H1 (cell line): ENCODE measurements around the gene MEX3B. TPM values are rescaled to one million over a fixed set of nuclear protein-coding genes. Genes with fewer than 3 reads are reported as not detected.

ENCODE experiments used
- CTCF ChIA-PET: fragments of 300-600 bp; sonication (Branson Sonifier 250); formaldehyde crosslinking; loops from one replicate; lab custom pipeline; 2021; ENCODE audit not compliant: partially characterized antibody; lab: Charles Lee
- POLR2A ChIA-PET: fragments of 300-600 bp; sonication (Branson Sonifier 250); formaldehyde crosslinking; loops from one replicate; lab custom pipeline; 2021; ENCODE audit warnings: inconsistent platforms; ENCODE audit not compliant: partially characterized antibody; lab: Charles Lee
- DNase-seq, 2 experiments: peaks; one replicate each; pipeline versions ENCODE4 v3.0.0 to v3.0.0-alpha.2; 2010 to 2022; ENCODE audit warnings: low spot score in 2 of 2, low read depth in 1 of 2, mixed read lengths in 1 of 2
- FAIRE-seq: peaks from 2 replicates; lab custom pipeline; 2011; peaks lifted over from hg19 to GRCh38; lab: Jason Lieb, UNC
- H2AFZ ChIP-seq: 2 replicates; pipeline ENCODE4 v1.8.1; 2012; ENCODE audit warnings: low read length, inconsistent platforms
- H2AK5ac ChIP-seq: 2 replicates; pipeline ENCODE4 v1.6.1; 2013; ENCODE audit warnings: low read depth, low read length
- H2BK120ac ChIP-seq: replicated peaks from 2 replicates; pipeline ENCODE3; 2013; ENCODE audit warnings: low read depth, low read length, inconsistent platforms
- H2BK12ac ChIP-seq: 2 replicates; pipeline ENCODE4 v1.6.1; 2013; ENCODE audit warnings: low read depth, low read length
- H2BK15ac ChIP-seq: 2 replicates; pipeline ENCODE4 v1.6.1; 2013; ENCODE audit warnings: low read length
- H2BK20ac ChIP-seq: 2 replicates; pipeline ENCODE4 v1.6.1; 2013; ENCODE audit warnings: low read length
- H2BK5ac ChIP-seq: 2 replicates; pipeline ENCODE4 v1.6.1; 2013; ENCODE audit warnings: low read depth, low read length
- H3K14ac ChIP-seq: 2 replicates; pipeline ENCODE4 v1.6.1; 2013; ENCODE audit warnings: inconsistent platforms; ENCODE audit not compliant: insufficient read length
- H3K18ac ChIP-seq: 2 replicates; pipeline ENCODE4 v1.6.1; 2013; ENCODE audit warnings: low read length; ENCODE audit errors: extremely low read depth
- H3K23ac ChIP-seq: 2 replicates; pipeline ENCODE4 v1.6.1; 2013; ENCODE audit warnings: inconsistent platforms; ENCODE audit not compliant: insufficient read length
- H3K23me2 ChIP-seq: 2 replicates; pipeline ENCODE4 v1.6.1; 2013; ENCODE audit warnings: low read depth, low read length
- H3K27ac ChIP-seq: 2 replicates; pipeline ENCODE4 v1.6.1; 2011; ENCODE audit warnings: low read depth, low read length, inconsistent platforms
- H3K27me3 ChIP-seq, 4 experiments: replicated peaks in 1 of 4; 1 replicate in 1 of 4; 2 replicates in 3 of 4; pipeline versions ENCODE4 v1.6.1 to v1.8.1; 2011 to 2013; ENCODE audit warnings: low read length in 3 of 4, mild to moderate bottlenecking in 3 of 4, inconsistent platforms in 2 of 4, mixed read lengths in 2 of 4, moderate library complexity in 1 of 4; ENCODE audit not compliant: control insufficient read depth in 3 of 4, insufficient read depth in 3 of 4; ENCODE audit errors: extremely low read depth in 1 of 4
- H3K36me3 ChIP-seq, 4 experiments: 2 replicates each; pipeline versions ENCODE4 v1.6.1 to v1.8.1; 2011 to 2013; ENCODE audit warnings: mild to moderate bottlenecking in 4 of 4, low read length in 3 of 4, moderate library complexity in 2 of 4, control low read depth in 1 of 4, inconsistent platforms in 1 of 4; ENCODE audit not compliant: insufficient read depth in 4 of 4, control insufficient read depth in 2 of 4
- H3K4ac ChIP-seq: replicated peaks from 2 replicates; pipeline ENCODE3; 2013; ENCODE audit warnings: low read length, low read depth, mixed read lengths, inconsistent platforms; ENCODE audit not compliant: insufficient read length
- H3K4me1 ChIP-seq, 4 experiments: replicated peaks in 1 of 4; 1 replicate in 1 of 4; 2 replicates in 3 of 4; pipeline versions ENCODE4 v1.6.1 to v1.8.1; 2011 to 2013; ENCODE audit warnings: low read length in 3 of 4, inconsistent platforms in 2 of 4, mixed read lengths in 1 of 4; ENCODE audit not compliant: insufficient read depth in 4 of 4, control insufficient read depth in 3 of 4
- H3K4me2 ChIP-seq, 2 experiments: 2 replicates each; pipeline versions ENCODE4 v1.6.1 to v1.8.1; 2011 to 2013; ENCODE audit warnings: low read depth in 2 of 2, low read length in 2 of 2, control low read depth in 1 of 2, inconsistent platforms in 1 of 2, mild to moderate bottlenecking in 1 of 2; ENCODE audit not compliant: insufficient read depth in 1 of 2
- H3K4me3 ChIP-seq, 4 experiments: fragments of 200-600, 300-600 bp in 1 of 4; sonication (generic), shearing (Covaris generic), sonication (Bioruptor Twin) in 1 of 4; 2 replicates each; pipeline versions ENCODE4 v1.5.1 to v1.8.1; 2011 to 2016; ENCODE audit warnings: low read length in 4 of 4, low read depth in 3 of 4, control low read depth in 2 of 4, inconsistent platforms in 2 of 4, mild to moderate bottlenecking in 2 of 4, mixed read lengths in 1 of 4, moderate library complexity in 1 of 4; ENCODE audit not compliant: insufficient read depth in 2 of 4; ENCODE audit errors: extremely low read depth in 1 of 4
- H3K56ac ChIP-seq: replicated peaks from 2 replicates; pipeline ENCODE3; 2013; ENCODE audit warnings: low read depth, mild to moderate bottlenecking, mixed read lengths, low read length, inconsistent platforms; ENCODE audit not compliant: insufficient read length
- H3K79me1 ChIP-seq: 2 replicates; pipeline ENCODE4 v1.6.1; 2013; ENCODE audit warnings: low read depth, low read length, control low read depth
- H3K79me2 ChIP-seq, 2 experiments: 2 replicates each; pipeline versions ENCODE4 v1.6.1 to v1.8.1; 2012 to 2013; ENCODE audit warnings: low read length in 2 of 2, mild to moderate bottlenecking in 2 of 2, inconsistent platforms in 1 of 2; ENCODE audit not compliant: insufficient read depth in 2 of 2, control insufficient read depth in 1 of 2
- H3K9ac ChIP-seq, 4 experiments: replicated peaks in 1 of 4; 1 replicate in 1 of 4; 2 replicates in 3 of 4; pipeline versions ENCODE4 v1.6.1 to v1.8.1; 2011 to 2013; ENCODE audit warnings: low read depth in 3 of 4, low read length in 3 of 4, control low read depth in 2 of 4, mild to moderate bottlenecking in 2 of 4, moderate library complexity in 2 of 4, inconsistent platforms in 1 of 4; ENCODE audit errors: extremely low read depth in 1 of 4
- H3K9me3 ChIP-seq, 2 experiments: 2 replicates each; pipeline versions ENCODE4 v1.6.1 to v1.8.1; 2012 to 2013; ENCODE audit warnings: mild to moderate bottlenecking in 2 of 2, moderate library complexity in 2 of 2, control low read depth in 1 of 2, inconsistent platforms in 1 of 2, low read depth in 1 of 2, low read length in 1 of 2, mixed read lengths in 1 of 2; ENCODE audit not compliant: insufficient read depth in 2 of 2
- H4K20me1 ChIP-seq, 2 experiments: replicated peaks in 1 of 2; 2 replicates each; pipeline versions ENCODE3 to v1.8.1; 2011 to 2013; ENCODE audit warnings: inconsistent platforms in 2 of 2, low read length in 2 of 2, mild to moderate bottlenecking in 1 of 2; ENCODE audit not compliant: insufficient read depth in 2 of 2, control insufficient read depth in 1 of 2
- H4K5ac ChIP-seq: 2 replicates; pipeline ENCODE4 v1.6.1; 2013; ENCODE audit warnings: low read length, low read depth, mixed read lengths, inconsistent platforms; ENCODE audit not compliant: insufficient read length
- H4K8ac ChIP-seq: 2 replicates; pipeline ENCODE4 v1.8.0; 2013; ENCODE audit warnings: mild to moderate bottlenecking, moderate library complexity, low read length, inconsistent platforms; ENCODE audit not compliant: insufficient read depth; ENCODE audit errors: extremely low read depth
- H4K91ac ChIP-seq: replicated peaks from 2 replicates; pipeline ENCODE3; 2013; ENCODE audit warnings: low read length, mixed read lengths, inconsistent platforms; ENCODE audit not compliant: insufficient read length
- CEBPB ChIP-seq: IDR thresholded peaks from 2 replicates; pipeline ENCODE4 v1.6.1; 2012; ENCODE audit warnings: low read depth, low read length
- EP300 ChIP-seq, 2 experiments: IDR thresholded peaks; 1 replicate in 1 of 2; 2 replicates in 1 of 2; pipeline ENCODE4 v1.6.1; 2011 to 2012; ENCODE audit warnings: low read depth in 2 of 2, low read length in 2 of 2, mild to moderate bottlenecking in 2 of 2, borderline replicate concordance in 1 of 2, inconsistent platforms in 1 of 2, moderate library complexity in 1 of 2
- HDAC6 ChIP-seq: IDR thresholded peaks from one replicate; pipeline ENCODE4 v1.7.1; 2012; ENCODE audit warnings: low read depth, mild to moderate bottlenecking, inconsistent platforms, low read length, moderate library complexity
- SIN3A ChIP-seq, 2 experiments: IDR thresholded peaks in 1 of 2; conservative IDR thresholded peaks in 1 of 2; 2 replicates each; pipeline ENCODE4 v1.6.1; 2011 to 2012; ENCODE audit warnings: low read length in 2 of 2, improper control_type of control experiment in 1 of 2, low read depth in 1 of 2, mild to moderate bottlenecking in 1 of 2
- SIX5 ChIP-seq: IDR thresholded peaks from 2 replicates; pipeline ENCODE4 v1.6.1; 2011; ENCODE audit warnings: mild to moderate bottlenecking, low read depth, low read length
- SUZ12 ChIP-seq: fragments of 200-600 bp; sonication (generic); IDR thresholded peaks from 2 replicates; pipeline ENCODE4 v1.6.1; 2012; ENCODE audit warnings: mild to moderate bottlenecking, inconsistent platforms, low read length, moderate library complexity, mixed read lengths
- YY1 ChIP-seq: IDR thresholded peaks from 2 replicates; pipeline ENCODE4 v1.6.1; 2011; ENCODE audit warnings: low read depth, mild to moderate bottlenecking, low read length
- ZNF274 ChIP-seq: IDR thresholded peaks from 2 replicates; pipeline ENCODE4 v1.7.0; 2012; ENCODE audit warnings: low read length, borderline replicate concordance; ENCODE audit errors: extremely low read depth
- WGBS, 2 experiments: shearing (Covaris generic) in 1 of 2; methylation state at CpG; one replicate each; pipeline versions ENCODE4 v1.1.6 to v1.1.7; 2013 to 2015; ENCODE audit warnings: low lambda C conversion rate in 2 of 2, mixed read lengths in 2 of 2, inconsistent platforms in 1 of 2, low coverage in 1 of 2, missing lambda C conversion rate in 1 of 2; ENCODE audit not compliant: insufficient replicate concordance in 2 of 2, insufficient coverage in 1 of 2, insufficient read length in 1 of 2; ENCODE audit errors: extremely low coverage in 1 of 2, missing lambda C conversion rate in 1 of 2; 5-methylcytosine and 5-hydroxymethylcytosine counted together
- polyA plus RNA-seq, 7 experiments: library from polyadenylated mRNA; depleted of rRNA in 3 of 7; stranded (reverse) in 5 of 7; unstranded in 2 of 7; fragments of >200 nt in 5 of 7; fragments of 200-250 nt in 2 of 7; gene quantifications; 1 replicate in 5 of 7; 2 replicates in 1 of 7; 4 replicates in 1 of 7; pipeline versions ENCODE4 v1.2.1 to v1.2.3, GENCODE V29; 2011 to 2013; ENCODE audit warnings: missing spikeins in 2 of 7, mixed read lengths in 2 of 7
- total RNA-seq: library from RNA; stranded (reverse); fragmentation: NEBNext Ultra II Directional; extraction: Animal tissue kit (Norgen Biotek cat#: 25700); gene quantifications from 2 replicates; pipeline ENCODE4 v1.2.1, GENCODE V29; 2021

MEX3B gene
- total and polyA plus RNA-seq, 2 of the 8 experiments (the other 6 are each of a cell fraction or from before 2014, with no cell fraction given), result 8.0 to 15.9 TPM

- H2AK5ac ChIP-seq, result no peak overlapping the region
- H3K27me3 ChIP-seq, result no peaks in the 10 kb centered on the region
- H3K4me2 ChIP-seq, result no peak overlapping the region
- H3K9me3 ChIP-seq, result no peaks in the 10 kb centered on the region
- H3K27ac ChIP-seq, result no peak overlapping the region
- no peaks in the 10 kb centered on the region for H3K79me1 ChIP-seq
- H4K91ac ChIP-seq, result no peak overlapping the region
- no peaks in the 10 kb centered on the region for H4K20me1 ChIP-seq
- peaks cover 0 to 2% (median 0%) of the 10 kb centered on the region in 4 experiments; a peak in 1 of 7 replicates for H3K4me1 ChIP-seq
- H4K8ac ChIP-seq, result no peak overlapping the region
- CTCF ChIA-PET, result interaction anchor here (0.9 to 4.6 kb wide), 12 partner anchors 8 to 88 kb away, joined by 3 to 27 read pairs (median 8); no protein-coding TSS in a partner anchor
- no peak overlapping the region for H2BK20ac ChIP-seq
- H2BK120ac ChIP-seq, result no peak overlapping the region
- FAIRE-seq, result no peak
- no peak overlapping the region for H3K56ac ChIP-seq
- TF ChIP-seq SUZ12 (no peak), CEBPB (no peak), SIN3A (conservative IDR thresholded peaks at IDR 0.05 in 1 of 2, IDR thresholded peaks at IDR 0.05 in 1 of 2; ENCODE audit: low read depth in 1 of 2, low read length in 2 of 2) (no peak), YY1 (no peak), ZNF274 (no peak), HDAC6 (no peak), EP300 (IDR thresholded peaks at IDR 0.05; ENCODE audit: borderline replicate concordance in 1 of 2, low read depth in 2 of 2, low read length in 2 of 2) (no peak), SIX5 (no peak)
- TF ChIP-seq, all 59 proteins: peak for 0
- WGBS, 2 experiments, result 93% methylated on average over 6 of the region's 6 CpGs; no CpG with 5 or more reads in 1 of the 2 experiments
- H3K14ac ChIP-seq, result no peak overlapping the region
- H4K5ac ChIP-seq, result no peak overlapping the region
- H3K36me3 ChIP-seq, result no peaks in the 10 kb centered on the region
- H3K4me3 ChIP-seq, result no peak overlapping the region
- no peaks in the 10 kb centered on the region for H3K23me2 ChIP-seq
- no peak overlapping the region for H2BK5ac ChIP-seq
- no peak overlapping the region for H3K9ac ChIP-seq
- H3K23ac ChIP-seq, result no peak overlapping the region
- H3K79me2 ChIP-seq, result no peaks in the 10 kb centered on the region
- H3K18ac ChIP-seq, result no peak overlapping the region
- no peak overlapping the region for H2BK15ac ChIP-seq
- H2AFZ ChIP-seq, result no peak overlapping the region
- no peak for DNase-seq
- no peak overlapping the region for H2BK12ac ChIP-seq
- POLR2A ChIA-PET, result interaction anchor here (1.5 kb wide), 1 partner anchor 8 kb away, joined by 4 read pairs; no protein-coding TSS in a partner anchor
- no peak overlapping the region for H3K4ac ChIP-seq
These were observed 35.0 kb upstream of the MEX3B start for GRCh38 chr15:82080774-82081173.
